GM19452 (cell line): Measurements from ENCODE around the gene PRR5L.

Source experiments
- ATAC-seq: cut with Tn5 transposase; IDR thresholded peaks from one replicate; pipeline ENCODE4 v1.9.1; 2021; ENCODE audit not compliant: unreplicated experiment

Gene PRR5L

DNA sequence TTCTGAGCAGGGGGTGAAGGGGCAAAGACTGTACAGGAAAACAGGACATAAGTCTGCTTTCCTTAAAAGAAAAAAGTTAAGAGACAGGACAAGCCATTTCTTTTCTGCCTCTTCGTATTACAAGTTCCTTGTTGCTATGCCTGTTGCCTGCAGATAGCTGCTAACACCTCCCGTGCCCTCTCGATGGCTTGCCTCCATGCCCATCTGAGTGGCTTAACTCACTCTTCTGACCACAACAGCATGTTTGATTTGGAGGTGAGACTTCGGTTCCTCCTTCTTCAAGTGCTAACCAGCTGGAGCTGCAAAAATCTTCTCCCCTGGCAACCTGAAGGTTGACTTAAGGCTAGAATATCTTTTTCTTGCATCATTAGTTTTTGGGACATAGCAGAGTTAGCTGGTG, 103.1 kb downstream of the PRR5L start:
- no peak for ATAC-seq

DNA sequence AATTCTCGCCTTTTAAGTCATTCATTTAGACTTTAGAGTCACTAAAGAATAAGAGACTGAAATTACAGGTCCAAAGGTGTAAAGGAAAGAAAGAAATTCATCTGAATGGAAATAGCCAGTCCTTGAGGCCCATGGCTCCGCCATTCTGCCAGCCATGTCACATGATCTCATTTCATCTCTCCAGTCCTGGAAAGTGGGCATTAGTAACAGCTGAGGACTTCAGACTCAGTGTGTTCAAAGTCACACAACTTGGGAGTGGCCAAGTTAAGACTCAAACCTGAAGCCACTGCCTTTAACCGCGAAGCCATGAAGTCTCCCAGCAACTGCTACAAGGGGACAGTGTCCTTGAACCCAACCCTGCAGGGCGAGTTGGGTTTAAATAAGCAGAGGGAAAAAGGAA, 103.7 kb downstream of the PRR5L start:
- no peak for ATAC-seq

DNA sequence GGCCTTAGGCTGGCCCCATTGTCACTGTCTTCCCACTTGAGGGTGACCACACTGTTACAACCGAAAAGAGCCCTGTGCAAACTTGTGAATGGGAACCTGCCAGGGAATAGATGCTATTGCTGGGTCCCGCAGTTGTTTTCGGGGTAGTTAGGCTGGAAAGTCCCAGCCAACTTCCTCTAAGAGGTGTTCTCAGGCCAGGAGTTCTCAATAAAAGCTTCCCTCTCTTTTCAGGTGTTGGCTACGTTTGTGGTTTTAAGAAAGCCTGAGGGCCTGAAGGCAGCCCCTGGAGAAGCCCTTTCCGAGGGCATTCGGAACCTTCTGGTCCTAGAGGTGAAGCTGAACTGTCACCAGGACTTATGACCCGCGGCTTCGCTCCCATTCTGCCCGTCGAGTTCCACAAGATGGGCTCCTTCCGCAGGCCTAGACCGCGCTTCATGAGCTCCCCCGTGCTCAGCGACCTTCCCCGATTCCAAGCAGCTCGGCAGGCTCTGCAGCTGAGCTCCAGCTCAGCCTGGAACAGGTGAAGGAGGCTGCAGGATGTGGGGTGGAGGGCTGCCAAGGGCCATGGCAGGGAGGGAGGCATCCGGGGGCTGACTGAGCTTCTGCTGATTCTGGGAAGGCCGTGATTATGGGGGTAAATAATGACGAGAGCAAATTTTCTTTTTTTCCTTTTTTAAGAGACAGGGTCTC, 104.8 kb downstream of the PRR5L start:
- no peak for ATAC-seq

DNA sequence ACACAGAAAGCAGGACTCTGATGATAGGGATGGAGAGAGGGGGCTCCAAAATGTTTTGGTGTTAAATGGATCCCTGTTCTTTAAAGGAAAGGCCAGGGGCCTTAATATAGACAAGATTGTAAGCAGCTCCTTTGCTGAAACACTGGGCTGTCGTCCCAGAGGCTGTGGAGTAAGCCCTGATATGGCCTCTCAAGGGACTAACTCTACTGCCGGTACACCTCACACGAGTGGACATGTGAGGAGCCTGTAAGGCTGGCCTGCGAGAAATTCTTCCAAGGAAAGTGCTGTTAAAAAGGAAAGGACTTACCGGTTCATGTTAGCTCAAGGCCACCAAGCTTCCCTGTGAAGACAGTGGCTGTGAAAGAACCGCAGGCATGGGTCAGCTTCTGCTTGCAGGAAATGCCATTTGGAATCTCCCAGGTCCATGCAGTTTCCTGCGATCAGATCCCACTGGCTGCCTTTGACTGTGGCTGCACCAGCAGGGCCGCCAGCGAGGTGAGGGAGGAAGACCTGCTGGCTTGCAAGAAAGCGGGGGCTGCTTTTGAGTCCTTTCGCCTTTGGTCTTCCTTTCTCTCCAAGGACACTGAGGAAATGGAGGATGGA, 106.6 kb downstream of the PRR5L start:
- no peak for ATAC-seq

DNA sequence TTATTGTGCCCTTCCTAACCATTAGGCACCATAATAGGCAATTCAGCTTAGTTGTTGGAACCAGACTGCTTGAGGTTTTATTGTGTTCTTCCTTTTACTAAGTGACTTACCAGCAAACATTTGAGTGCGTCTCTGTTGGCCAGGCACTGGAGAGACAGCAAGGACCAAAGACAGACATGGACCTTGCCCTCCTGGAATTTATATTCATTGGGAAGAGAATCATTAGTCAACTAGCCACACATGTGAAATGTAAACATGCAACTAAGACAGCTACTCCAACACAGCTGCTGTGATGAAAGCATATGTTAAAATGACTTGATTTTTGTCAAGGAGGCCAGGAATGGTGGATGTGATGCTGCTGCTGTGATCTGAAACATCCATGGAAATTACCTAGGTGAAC, 107.6 kb downstream of the PRR5L start:
- no peak for ATAC-seq

DNA sequence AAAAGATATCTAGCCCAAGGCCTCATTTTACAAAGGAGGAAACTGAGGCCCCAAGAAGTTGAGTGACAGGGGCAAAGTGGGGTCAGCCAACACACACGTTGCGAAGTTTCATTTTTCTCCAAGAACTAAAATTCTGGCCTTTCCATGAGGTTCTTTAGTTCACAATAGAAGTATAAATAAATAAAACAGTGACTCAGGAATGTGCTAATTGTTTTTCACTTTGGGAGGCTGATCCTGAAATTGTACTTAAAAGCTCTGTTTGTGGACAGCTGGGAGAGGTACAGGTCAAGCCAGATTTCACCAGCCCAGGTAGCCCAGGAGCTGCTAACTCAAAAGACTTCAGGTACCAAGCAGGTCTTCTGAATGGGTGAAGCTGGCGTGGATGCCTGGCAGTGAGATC, 108.7 kb downstream of the PRR5L start:
- ATAC-seq, result no peak

DNA sequence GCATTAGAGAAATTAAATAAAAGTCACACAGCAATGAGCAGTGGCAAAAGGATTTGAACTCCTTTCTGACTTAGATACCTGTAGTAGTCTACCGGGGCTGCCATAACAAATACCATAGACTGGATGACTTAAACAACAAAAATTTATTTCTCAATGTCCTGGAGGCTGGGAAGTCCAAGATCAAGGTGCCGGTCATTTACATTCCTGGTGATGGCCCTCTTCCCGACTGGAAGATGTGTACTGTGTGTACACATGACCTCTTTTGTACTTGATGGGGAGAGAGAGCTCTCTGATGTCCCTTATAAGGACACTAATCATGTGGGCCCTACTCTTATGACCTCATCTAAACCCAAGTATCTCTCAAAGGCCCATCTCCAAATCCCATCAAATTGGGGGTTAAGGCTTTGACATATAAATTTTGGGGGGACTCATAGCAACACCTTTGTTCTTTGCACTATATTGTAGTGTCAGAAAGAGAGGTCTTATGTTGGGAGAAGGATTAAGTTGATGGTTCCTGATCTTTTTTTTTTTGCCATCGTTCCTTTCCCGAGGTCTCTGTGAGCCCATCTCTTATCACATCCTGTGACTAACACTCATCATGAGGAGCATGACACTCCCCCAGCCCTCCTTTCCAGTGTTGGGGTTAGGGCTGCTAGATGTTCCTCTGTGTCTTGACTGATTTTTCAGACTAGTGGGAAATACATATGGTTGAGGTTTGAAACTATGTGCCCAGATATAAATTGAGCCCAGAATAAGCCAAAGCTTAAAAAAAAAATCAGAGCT, 109.7 kb downstream of the PRR5L start:
- no peak for ATAC-seq

DNA sequence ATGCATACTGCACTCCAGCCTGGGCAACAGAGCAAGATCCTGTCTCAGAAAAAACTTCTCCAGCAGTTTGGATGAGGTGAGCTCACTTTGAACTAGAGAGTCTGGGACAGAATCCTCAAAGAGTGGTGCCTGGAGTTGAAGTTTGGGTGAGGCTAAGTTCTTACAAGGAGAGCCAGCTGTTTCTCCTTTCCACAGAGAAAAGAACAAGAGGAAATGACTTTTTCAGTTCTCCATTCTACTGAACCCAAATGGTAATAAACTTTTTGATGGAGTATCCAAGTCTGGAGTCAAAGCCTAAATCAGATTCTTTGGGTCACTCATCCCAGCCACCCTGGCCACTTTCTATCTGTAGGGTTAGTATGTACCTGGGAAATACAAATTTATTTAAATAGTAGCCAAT, 111.3 kb downstream of the PRR5L start:
- no peak for ATAC-seq

DNA sequence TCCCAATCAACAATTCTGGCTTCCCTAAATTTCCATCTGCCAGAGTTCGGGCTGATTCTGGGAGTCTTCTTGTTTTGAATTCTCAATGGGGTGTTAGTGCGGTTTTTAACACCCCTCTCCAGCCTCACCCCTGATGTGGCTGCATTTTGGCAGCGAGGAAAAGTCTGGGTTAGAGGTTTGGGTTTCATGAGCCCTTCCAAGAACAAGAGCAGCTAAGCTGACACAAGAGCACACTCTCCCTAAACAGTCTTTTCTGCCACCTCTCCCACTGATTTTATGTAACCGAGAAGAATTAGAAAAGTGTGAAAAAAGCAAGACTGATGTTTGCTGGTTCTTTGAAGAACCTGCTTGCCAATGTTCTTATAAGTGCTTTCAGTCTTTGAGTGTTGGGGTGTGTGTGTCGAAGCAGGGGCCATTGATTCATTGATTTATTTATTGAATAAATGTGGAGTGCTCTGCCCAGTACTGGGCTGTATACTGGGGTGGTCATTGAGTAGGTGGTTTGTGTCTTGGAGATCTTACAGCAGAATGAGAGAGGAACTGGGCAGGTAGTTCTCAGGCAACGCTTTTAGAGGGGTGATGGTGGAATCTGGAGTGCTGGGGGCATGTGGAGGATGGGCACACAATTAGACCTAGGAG, 112.5 kb downstream of the PRR5L start:
- ATAC-seq, result no peak

DNA sequence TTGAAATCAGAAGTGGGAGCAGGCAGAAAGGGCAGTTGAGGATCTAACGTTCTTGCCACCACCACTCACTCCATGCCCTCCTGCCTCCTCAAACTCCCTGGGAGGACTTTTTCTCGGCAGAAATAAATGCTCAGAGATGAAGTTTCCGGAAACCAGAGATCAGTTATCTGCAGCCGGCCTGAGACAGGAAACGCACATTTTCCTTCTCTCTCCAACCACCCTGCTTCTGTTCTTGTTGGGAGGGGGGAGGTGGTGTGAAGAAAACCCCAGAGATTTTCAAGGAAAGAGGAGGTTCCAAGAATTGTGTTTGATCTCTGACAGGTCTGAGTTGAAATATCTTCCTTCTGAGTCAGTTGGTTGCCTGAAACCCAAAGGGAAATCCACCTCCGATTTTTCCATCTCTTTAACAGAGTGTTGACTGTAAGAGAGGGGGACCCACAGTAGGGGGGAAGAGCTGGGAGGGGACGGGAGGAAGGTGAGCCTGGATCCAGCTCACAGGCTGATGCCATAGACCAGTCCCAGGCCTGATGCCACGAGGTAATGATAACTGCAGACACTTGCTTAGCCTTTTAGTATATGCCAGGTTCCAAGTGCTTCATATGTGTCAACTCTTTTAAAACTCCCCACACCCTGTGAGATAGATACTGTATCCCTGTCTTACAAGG, 113.2 kb downstream of the PRR5L start:
- no peak for ATAC-seq

DNA sequence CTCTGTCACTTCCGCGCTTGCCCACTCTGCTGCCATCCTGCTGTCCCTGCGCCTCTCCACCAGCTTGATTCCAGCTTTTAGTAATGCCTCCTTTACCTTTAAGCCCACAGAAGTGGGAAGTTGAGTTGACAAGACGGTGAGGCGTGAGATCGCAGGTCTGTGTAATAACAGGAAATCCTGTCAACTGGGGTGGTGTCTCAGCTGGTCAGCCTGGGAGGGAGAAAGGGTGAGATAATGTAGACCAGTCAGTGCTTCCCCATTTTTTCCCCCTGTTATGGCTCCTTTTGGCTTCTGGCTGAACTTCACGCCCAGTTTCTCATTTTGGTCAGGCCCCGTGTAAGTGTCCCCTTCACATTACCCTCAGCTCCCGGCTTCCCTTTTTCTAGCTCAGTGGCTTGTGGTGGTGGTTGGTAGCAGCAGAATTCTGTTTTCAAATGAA, 115.1 kb downstream of the PRR5L start:
- peak; percentile 82 for ATAC-seq

DNA sequence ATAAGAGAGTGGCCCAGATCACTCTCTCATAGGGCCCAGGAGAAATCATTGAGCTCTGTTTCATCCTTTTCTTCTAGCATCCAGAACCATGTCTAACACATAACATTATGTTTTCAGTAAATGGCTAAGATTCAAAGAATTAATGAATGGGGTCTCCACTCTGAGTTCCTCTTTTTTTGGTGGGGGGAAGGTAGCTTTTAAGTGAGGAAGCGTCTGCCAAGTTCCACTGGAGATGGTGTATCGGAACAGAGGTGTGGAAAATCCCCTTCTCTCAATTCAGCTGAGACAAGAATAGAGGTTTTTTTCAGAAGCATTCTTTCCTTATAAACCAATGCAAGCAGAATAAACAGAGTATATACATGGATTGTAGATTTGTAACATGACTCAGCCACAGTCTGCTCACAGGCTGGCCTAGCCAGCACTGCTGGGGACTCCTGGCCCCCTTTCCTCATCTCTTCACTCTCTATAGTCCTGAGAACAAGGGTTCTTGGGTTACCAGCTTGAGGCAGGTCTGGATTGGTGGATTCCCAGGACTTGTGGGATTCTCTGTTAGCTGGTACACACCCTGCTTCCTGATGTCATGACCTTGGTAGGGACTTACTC, 116.8 kb downstream of the PRR5L start:
- no peak for ATAC-seq

DNA sequence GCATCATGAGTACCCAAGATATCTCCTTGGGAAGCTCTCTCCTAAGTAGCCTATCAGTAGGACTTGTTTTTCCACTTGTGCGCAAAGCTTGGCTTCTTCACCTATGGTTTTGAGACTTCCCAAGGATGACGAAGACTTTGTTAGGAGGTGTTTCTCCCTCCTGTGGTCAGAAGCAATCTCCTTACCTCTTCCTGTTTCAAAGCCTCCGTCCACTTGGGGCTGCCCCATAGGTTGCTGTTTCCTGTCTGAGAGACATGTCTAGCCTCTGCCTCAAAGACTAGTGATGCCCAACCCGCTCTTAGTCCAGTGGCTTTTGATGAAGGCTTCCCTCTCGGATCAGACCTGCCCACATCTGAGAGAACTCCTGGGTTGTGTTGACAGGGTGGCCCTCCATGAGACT, 121.1 kb downstream of the PRR5L start:
- no peak for ATAC-seq

DNA sequence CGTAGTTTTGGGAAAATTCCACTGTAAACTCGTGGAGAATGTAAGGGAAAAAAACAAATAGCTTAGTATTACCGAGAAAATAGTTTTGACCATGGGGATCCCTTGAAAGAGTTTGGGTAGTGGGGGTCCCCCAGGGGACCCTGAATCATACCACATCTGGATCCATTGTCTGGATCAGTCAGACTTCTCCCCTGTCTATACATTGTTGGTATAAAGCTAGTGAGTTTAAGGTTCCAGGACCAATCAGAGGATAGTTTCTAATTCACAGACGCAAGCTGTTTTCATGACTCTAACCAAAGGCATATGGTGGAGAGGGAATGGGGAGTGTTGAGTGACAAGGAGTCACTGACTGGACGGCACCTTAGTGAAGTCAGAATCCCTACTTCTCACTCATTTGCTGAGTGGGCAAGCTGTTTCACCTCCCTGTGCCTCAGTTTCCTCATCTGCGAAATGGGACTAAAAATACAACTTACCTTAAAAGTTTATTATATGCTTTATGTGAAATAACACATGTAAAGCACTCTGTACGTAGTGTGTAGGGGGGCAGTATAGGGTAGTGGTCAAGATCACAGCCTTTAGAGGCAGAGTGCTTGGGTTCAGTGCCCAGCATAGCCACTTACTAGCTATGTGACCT, 123.8 kb downstream of the PRR5L start:
- ATAC-seq, result no peak

DNA sequence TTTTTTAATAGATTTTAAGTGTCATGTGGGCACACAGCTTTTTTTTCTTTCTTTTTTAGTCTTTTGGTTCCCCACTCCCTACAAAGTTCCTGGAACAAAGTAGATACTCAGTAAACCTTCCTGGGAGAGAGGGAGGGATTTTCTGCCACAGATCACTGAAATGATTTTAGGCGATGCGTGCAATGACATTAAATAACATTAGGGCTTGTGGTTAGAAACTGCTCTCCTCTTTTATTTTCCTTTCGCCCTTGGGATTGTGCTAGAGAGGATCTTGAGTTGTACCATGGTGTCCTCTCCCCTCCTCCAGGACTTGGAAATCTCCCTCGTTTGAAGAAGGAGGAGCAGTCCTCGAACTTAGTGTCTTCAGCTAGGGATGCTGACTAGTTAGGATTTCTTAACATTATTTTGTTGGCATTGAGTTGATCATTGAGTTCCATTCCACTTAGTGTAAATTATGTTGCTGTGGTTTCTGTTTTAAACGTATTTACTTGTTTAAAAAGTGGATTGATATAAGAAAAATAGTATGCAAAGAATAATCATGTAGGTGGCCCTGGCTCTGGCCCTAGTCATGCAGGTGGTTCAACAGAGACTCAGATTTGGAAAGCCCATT, 125.6 kb downstream of the PRR5L start:
- ATAC-seq, result no peak

DNA sequence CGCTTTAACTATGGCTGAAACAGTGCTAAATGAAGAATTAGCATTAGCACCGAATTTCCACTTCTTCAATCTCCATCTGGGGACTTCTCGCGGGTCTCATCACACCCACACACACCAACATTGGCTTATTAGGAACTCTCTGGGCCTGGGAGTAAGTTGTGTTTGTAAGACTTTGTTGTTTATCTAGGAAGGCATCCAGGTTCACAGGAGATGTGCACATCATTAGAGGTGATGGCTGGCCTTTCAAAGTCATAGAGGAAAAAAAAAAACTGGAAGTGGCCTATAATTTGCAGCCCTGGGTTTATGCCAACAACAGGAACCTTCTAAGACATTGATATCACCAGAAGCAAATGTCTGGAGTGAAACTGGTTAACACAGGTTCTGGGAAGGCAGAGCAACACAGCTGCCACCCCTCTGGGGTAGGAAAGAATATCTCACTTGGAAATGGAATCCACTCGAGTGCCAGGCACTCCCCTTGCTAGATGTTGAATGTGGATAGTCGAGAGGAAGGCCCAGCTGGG, 129.5 kb downstream of the PRR5L start:
- no peak for ATAC-seq

DNA sequence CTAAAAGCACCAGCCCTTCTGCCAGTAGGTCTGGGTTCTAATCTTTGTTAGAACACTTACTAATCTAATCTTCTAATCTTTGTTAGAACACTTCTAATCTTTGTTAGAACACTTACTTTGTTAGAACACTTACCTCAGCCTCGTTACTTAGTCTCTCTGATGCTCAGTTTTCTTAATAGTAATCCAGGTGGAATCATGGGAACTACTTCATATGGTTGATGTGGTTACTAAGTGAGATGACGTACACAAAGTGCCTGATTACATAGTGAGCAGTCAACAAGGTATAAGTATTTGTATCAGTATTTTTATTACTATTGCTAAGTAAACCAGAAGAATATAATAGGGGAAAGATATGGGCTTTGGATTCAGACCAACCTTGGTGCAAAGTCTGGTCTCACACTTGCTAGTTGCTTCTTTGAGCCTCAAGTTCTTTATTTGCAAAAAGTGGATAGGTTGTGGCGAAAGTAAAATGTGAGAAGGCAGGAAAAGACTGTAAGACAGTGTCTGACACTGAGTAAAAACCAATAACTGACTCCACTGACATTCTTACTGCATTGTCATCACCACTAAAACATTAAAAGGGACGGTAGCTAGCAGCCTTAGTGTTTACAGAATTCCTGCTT, 130.2 kb downstream of the PRR5L start:
- ATAC-seq, result no peak

DNA sequence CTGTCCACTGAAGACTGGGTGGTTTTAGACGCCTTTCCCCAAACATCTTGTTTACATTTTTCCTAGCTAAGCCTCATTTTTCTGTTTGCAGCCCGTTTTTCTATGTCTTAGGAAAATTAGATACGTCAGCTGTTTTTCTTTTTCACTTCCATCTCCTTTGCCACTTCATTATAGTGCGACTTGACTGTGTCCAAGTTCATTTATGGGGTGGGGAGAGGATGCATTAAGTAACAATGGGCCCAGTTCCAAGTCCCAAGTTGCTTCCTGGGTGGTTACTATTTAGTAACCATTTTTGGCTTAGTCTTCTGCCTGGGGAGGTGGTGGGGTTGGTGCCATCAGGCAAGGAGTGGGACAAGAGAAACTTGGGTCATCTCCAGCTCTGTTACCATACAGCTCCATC, 131.0 kb downstream of the PRR5L start:
- ATAC-seq, result no peak

DNA sequence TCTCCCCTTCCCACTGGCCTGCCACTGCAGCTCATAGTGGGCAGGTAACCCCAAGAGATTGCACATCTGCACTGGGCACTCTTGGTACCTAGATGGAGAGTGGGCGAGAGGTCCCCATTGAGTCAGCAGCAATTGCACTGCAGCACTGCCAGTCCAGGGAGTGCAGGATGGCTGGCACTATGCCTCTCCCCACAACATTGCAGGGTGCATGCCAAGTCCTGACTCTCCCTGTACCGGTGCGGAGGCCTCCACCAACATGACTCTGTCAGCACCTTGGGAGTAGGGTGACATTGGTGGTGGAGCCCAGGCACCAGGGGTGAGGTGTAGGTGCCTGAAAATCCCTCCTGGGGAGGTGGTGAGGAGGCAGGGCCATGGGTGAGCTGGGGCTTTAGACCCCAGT, 131.8 kb downstream of the PRR5L start:
- no peak for ATAC-seq
